ENCODE measurements around the gene EWSR1.

The EWSR1 gene

DNA sequence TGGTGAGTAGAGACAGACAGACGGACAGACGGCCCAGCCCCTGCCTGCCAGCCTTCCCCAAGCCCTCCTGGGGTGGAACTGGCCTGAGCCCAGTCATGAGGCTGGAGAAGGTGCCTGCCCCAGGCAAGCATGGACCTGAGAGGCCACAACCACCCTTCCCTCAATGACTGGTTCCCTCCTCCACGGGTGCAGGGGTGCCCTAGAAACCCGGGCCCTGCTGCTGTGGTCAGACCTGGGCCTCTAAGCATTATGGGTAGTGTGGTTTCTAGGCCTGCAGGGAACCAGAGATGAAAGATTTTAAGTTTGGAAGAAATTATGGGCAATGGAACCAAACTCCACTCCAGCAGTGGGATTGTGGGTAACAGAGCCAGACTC is 13.8 kb upstream of the EWSR1 start:
- TF ChIP-seq, protein P1, sequence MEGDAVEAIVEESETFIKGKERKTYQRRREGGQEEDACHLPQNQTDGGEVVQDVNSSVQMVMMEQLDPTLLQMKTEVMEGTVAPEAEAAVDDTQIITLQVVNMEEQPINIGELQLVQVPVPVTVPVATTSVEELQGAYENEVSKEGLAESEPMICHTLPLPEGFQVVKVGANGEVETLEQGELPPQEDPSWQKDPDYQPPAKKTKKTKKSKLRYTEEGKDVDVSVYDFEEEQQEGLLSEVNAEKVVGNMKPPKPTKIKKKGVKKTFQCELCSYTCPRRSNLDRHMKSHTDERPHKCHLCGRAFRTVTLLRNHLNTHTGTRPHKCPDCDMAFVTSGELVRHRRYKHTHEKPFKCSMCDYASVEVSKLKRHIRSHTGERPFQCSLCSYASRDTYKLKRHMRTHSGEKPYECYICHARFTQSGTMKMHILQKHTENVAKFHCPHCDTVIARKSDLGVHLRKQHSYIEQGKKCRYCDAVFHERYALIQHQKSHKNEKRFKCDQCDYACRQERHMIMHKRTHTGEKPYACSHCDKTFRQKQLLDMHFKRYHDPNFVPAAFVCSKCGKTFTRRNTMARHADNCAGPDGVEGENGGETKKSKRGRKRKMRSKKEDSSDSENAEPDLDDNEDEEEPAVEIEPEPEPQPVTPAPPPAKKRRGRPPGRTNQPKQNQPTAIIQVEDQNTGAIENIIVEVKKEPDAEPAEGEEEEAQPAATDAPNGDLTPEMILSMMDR (IDR thresholded peaks at IDR 0.05): no peak
- Histone ChIP-seq H3K4me1 (ENCODE audit: control insufficient read depth in 1 of 2, insufficient read depth in 1 of 2, low read depth in 1 of 2, low read length in 1 of 2) (no peaks in the 10 kb centered on the region), H3K36me3 (peaks cover under 1% of the 10 kb centered on the region), H3K27me3 (no peaks in the 10 kb centered on the region), H3K27ac (no peak overlapping the region), H3K9me3 (no peaks in the 10 kb centered on the region), H3K4me3 (ENCODE audit: low read depth in 1 of 2, low read length in 1 of 2) (no peak overlapping the region)

DNA sequence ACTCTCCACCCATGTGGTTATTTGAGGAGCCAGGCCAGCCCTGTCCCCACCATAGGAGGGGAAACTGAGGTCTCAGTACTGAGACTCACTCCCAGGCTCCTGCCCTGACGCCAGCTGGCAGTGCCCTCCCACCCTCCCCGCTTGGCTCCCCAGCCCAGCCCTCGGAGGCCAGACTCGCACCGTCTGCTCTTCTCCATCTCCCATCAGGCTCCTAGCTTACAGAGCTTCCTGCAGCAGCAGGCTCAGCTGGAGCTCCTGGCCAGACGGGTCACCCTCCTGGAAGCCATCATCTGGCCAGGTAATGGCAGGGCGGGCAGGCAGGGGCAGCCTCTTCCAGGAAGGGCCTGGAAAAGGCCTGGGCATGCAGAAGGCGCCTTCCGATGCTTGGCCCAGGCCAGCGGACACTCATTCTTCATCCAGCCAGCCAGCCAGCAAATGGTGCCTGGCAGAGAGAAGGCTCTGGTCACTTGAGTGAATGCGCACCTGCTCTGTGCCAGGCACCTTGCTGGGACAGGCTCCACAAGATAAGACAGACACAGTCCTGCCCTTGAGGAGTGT is 12.9 kb upstream of the EWSR1 start:
- Histone ChIP-seq H3K4me3 (ENCODE audit: low read depth in 1 of 2, low read length in 1 of 2) (no peak overlapping the region), H3K27ac (no peak overlapping the region), H3K36me3 (peaks cover 4% of the 10 kb centered on the region), H3K9me3 (no peaks in the 10 kb centered on the region), H3K4me1 (ENCODE audit: control insufficient read depth in 1 of 2, insufficient read depth in 1 of 2, low read depth in 1 of 2, low read length in 1 of 2) (no peaks in the 10 kb centered on the region), H3K27me3 (no peaks in the 10 kb centered on the region)
- TF ChIP-seq, protein P1 (IDR thresholded peaks at IDR 0.05): no peak

DNA sequence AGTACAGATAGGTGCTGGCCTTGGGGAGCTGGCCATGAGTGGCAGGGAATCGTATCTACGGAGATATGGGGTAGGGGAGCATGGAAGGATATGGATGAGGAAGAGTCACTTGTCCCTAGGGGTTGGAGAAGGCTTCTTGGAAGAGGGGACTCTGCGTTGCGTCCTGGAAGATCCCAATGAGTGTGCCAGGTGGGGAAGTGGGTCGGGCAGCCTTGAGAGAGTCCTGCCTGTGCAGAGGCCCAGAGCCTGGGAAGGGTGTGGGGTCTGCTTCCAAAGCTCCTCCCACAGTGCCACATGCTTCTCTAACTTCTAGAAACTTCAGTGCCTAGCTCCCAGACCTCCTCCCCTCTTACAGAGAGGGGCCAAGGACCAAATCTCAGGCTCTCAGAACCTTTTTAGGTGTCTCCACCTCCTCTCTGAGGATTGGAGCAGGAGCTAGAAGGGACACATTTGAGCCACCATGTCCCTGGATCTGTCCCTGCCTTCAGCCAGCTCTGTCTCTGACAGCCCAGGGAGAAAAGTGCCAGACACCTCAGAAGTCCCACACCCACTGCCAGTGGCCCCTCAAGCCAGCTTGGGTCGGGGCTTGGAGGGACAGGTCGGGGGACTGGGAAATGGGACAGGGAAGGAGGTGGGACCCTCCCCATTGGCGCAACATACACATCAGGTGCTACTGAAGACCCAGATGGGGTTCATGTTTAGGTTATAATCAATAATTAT is 11.3 kb upstream of the EWSR1 start:
- no peaks in the 10 kb centered on the region for H3K4me1 ChIP-seq (ENCODE audit: control insufficient read depth in 1 of 2, insufficient read depth in 1 of 2, low read depth in 1 of 2, low read length in 1 of 2)
- H3K9me3 ChIP-seq: no peaks in the 10 kb centered on the region
- no peak overlapping the region for H3K4me3 ChIP-seq (ENCODE audit: low read depth in 1 of 2, low read length in 1 of 2)
- H3K27ac ChIP-seq: no peak overlapping the region
- TF ChIP-seq, protein P1 (IDR thresholded peaks at IDR 0.05): no peak
- H3K27me3 ChIP-seq: no peaks in the 10 kb centered on the region
- peaks cover 4% of the 10 kb centered on the region for H3K36me3 ChIP-seq

DNA sequence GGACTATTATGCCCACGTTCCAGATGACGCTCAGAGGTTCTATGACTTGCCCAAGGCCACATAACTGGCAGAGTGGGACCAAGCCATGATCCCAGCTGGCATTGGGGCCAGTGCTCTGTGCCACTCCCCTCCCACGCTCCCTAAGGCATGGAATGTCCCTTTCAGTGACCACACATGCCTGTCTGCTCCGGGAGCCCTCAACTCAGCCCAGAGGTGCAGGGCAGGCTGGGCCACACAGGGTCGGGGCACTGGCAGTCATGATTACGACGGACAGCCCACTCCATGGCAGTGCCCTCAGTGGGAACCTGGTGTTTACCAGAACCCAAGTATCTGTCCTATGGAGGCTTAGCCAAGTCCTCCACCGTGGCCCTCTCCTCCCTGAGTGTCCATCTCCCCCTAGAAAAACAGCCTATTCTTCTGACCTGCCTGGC is 10.3 kb upstream of the EWSR1 start:
- TF ChIP-seq, protein P1 (IDR thresholded peaks at IDR 0.05): no peak
- H3K27me3 ChIP-seq: no peaks in the 10 kb centered on the region
- H3K9me3 ChIP-seq: no peaks in the 10 kb centered on the region
- H3K27ac ChIP-seq: no peak overlapping the region
- H3K36me3 ChIP-seq: peaks cover 4% of the 10 kb centered on the region
- H3K4me3 ChIP-seq (ENCODE audit: low read depth in 1 of 2, low read length in 1 of 2): no peak overlapping the region
- H3K4me1 ChIP-seq (ENCODE audit: control insufficient read depth in 1 of 2, insufficient read depth in 1 of 2, low read depth in 1 of 2, low read length in 1 of 2): no peaks in the 10 kb centered on the region

DNA sequence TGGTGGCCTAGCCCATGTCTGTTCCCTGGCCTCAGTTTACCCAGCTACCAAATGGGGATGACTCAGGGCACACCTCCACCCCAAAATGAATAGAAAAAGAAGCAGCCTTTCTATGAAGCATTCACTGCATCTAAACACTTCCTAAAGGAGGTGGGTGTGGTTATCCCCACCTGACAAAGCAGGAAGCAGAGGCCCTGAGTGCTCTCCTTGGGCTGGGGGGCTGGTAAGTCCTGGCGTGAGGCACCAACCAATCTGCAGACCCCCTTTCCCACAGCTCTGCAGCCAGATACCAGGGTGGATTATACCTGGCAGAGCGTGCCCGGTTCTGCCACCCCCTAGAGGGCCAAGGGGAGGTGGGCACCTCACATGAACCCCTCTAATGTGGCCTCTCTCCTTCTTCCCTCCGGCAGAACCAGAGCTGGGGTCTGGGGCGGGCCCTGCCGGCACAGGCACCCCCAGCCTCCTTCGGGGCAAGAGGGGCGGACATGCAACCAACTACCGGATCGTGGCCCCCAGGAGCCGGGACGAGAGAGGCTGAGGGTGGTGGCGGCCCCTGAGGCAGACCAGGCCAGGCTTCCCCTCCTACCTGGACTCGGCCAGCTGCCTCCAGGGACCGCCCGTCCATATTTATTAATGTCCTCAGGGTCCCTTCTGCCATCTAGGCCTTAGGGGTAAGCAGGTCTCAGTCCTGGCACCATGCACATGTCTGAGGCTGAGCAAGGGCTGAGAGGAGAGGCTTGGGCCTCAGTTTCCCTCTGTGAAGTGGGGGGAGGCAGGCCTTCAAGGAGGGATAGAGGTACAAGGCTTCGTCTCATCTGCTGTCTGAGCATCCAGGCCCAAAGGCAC is 9.4 kb upstream of the EWSR1 start:
- TF ChIP-seq, protein P1 (IDR thresholded peaks at IDR 0.05): no peak
- Histone ChIP-seq H3K27ac (no peak overlapping the region), H3K4me1 (ENCODE audit: control insufficient read depth in 1 of 2, insufficient read depth in 1 of 2, low read depth in 1 of 2, low read length in 1 of 2) (no peaks in the 10 kb centered on the region), H3K36me3 (peaks cover 4% of the 10 kb centered on the region), H3K27me3 (no peaks in the 10 kb centered on the region), H3K9me3 (no peaks in the 10 kb centered on the region), H3K4me3 (ENCODE audit: low read depth in 1 of 2, low read length in 1 of 2) (no peak overlapping the region)

Measured in neutrophil (primary cell).